Cardiac ventricle fibroblast (primary cell): ENCODE data around the gene SUSD3. TPM values are rescaled to one million over a fixed set of nuclear protein-coding genes. Genes with fewer than 3 reads are reported as not detected.

Experiments
- total RNA-seq: library from RNA; depleted of rRNA; stranded (reverse); fragments of >200 nt; gene quantifications from 2 replicates; pipeline ENCODE4 v1.2.3, GENCODE V29; 2015

Gene SUSD3
- total RNA-seq: 1.9 and 2.1 TPM in 2 replicates

DNA sequence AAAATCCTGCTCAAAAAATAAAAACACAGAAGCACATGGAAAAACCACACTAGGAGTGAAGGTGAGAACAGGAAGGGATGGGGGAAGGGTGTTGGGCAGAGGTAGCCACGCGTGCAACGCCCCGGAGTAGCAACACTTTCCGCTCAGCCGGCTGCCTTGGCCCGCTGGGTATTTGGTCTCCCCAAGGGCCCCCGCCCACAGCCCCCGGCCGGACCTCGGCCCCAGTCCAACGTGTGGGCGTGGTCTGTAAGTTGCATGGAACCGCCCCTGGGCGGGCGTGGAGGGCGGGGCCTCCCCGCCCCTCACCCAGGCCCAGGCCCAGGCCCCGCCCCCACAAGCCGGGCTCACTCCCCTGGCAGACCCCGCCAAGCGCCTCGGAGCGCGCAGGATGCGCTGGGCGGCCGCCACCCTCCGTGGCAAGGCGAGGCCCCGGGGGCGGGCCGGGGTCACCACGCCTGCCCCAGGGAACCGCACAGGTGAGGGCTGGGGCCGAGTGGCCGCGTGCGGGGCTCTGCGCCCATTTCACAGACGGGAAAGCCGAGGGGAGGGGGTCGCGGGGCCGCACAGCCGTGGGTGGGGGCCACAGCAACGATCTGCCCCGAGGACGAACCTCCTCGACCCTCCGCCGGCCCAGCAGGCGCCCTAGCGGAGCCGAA is at the start of gene SUSD3:
Gene SUSD3, plus strand, starts transcription at position 347 of the 656 bp plus-strand sequence. Its CDS starts 42 bp downstream, at position 389.

DNA sequence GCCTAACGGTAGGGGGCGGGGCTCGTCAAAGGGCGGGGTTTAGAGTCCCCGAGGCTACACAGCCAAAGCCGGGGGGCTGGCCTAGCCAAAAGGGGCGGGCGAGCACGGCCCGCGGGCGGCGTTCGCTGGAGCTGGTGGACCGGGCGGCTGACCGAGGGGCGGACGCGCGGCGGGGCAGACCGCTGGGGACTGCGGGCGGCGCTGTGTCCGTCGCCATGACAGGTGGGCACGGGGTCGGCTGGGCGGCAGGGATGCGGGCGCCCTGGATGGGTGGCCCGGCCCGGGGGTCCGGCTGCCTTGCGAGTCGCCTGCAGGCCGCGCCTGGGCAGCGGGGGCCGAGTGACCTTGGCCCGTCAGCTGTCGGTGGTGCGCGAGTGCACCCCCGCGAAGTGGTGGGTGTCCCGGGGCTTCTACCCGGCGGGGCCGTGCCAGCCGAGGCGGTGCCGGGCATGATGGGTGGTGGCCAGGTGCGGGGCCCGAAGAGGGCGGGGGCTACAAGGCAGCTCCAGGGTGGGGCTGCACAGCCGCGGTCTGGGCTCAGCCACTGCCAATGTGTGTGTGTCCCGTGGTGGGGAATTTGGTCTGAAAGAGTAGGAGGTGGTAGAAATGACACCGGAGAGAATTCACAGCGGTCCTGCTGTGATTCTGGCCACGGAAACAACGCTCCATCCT is 37.8 kb downstream of the SUSD3 start, which contains the start of gene CARD19:
Gene CARD19, plus strand, starts transcription at position 87 of the 672 bp plus-strand sequence. Its CDS starts 129 bp downstream, at position 216.

DNA sequence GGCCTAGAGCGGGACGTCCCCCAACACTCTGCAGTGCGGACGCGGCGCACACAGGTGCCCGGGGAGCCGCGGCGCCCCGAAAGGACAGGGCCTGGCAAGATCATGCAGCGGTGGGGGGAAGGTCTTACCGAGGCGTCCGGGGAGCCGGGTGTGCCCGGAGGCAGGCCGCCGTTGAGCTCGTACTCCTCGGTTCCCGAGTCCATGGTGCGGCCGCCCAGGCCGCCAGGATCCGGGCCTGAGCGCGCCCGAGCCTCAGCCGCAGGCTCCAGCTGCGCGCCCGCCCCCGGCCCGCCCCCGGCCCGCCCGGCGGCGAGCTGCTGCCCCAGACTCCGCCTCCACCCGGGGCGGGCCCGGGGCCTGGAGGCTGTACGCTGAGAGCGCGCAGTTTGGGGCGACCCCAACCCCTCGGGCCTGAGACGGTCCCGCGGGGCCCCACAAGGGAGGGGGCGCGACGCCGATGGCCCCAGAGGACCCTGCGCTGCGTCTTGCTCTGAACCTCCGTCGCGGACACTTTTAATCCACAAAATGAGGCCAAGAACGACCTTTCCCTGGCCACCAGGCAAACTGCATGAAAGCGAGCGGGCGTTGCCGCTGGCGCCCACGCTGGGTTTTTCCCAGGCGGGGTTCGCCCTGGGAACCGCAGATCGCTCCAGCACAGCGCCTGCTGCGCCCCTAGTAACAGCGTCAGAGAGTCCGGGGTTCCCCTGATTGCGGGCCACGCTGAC is 75.7 kb downstream of the SUSD3 start, which contains the start of gene NINJ1:
Gene NINJ1, minus strand, starts transcription at position 237 of the 725 bp plus-strand sequence. Its CDS starts 34 bp downstream, at position 203.

Other genes starting within 250 kb of the SUSD3 start
- 7.5 and 7.7 TPM in 2 replicates for gene ZNF484, start 180.7 kb upstream of the SUSD3 start, total RNA-seq
- not detected in 2 replicates for gene FGD3, start 111.2 kb upstream of the SUSD3 start, total RNA-seq
- 56.8 and 59.7 TPM in 2 replicates for gene CARD19, start 37.5 kb downstream of the SUSD3 start, total RNA-seq
- gene NINJ1, start 75.5 kb downstream of the SUSD3 start, total RNA-seq: 25.8 and 31.6 TPM in 2 replicates
- gene WNK2, start 125.4 kb downstream of the SUSD3 start, total RNA-seq: not detected in 2 replicates